Stimulated activated CD8-positive, alpha-beta memory T cell treated with anti-CD3 and anti-CD28 coated beads, Interleukin-2, amount 100 ng/mL, for 1 hour (primary cell): ENCODE data around the gene SUPT20HL1.

Source experiments
- DNase-seq, 2 donors: peaks; one replicate each; pipeline ENCODE4 v3.0.0-alpha.2; 2020; ENCODE audit warnings: low read depth in 2 of 2

Gene SUPT20HL1

GRCh38 chrX:24396931-24397279 lies 36.5 kb downstream of the SUPT20HL1 start:
- no peak for DNase-seq

GRCh38 chrX:24398766-24399165 lies 38.3 kb downstream of the SUPT20HL1 start:
- no peak for DNase-seq

- DNase-seq = no peak
Observed at GRCh38 chrX:24399550-24399949, 39.1 kb downstream of the SUPT20HL1 start.

GRCh38 chrX:24405959-24406358 lies 45.5 kb downstream of the SUPT20HL1 start:
- DNase-seq = no peak
